ENCODE measurements around the gene SERINC2.

The SERINC2 gene

DNA sequence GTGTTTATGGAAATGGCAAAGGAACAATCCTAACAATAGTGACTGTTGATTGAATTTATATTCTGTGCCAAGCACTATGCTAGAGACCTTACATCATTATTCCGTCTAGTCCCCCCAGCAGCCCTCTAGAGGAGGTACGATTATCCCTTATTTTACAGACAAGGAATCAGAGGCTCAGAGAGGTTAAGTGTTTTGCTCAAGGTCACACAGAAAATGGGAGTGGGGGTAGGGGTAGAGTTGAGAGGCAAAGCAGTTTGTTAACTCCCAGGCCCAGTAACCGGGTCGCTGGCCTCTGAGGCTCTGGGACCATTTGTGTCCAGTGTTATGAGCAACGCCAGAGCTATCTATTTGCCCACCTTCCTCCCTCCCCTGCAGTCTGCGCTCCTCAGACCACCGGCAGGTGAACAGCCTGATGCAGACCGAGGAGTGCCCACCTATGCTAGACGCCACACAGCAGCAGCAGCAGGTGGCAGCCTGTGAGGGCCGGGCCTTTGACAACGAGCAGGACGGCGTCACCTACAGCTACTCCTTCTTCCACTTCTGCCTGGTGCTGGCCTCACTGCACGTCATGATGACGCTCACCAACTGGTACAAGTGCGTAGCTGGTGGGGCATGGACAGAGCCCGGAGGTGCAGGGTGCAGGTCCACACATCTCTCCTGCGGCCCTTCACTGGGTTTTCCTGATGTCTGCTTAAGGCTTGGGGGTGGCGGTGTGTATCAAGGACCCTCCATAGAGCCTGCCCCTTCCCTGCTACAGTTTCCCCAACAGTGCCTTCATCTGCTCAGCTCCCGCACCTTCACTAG, 19.8 kb downstream of the SERINC2 start:
- DNase-seq (ENCODE audit: low read depth in 1 of 2, low spot score in 1 of 2) = no peak

DNA sequence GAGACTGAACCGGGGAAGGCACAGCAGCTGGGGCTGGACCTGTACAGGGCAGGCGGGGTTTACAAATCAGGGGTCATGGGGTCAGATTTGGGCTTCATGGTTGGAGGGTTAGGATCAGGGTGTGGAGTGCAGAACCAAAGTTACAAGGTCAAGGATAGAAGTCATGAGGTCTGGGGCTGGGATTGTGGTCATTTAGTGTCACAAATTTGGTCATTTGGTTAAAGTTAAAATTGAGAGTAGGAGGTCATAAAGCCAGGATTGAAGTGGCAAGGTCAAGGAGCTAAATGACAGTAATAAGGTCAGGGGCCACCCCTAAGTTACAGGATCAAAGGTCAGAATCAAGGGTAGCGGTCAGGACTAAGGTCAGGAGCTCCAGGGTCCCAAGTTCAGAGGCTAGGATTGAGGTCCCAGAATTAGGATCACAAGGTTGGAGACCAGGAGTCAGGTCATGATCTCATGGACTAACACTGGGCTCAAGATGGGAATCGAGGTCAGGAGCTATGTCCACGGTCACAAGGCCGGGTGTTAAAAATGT, 20.4 kb downstream of the SERINC2 start:
- DNase-seq (ENCODE audit: low read depth in 1 of 2, low spot score in 1 of 2) = no peak

DNA sequence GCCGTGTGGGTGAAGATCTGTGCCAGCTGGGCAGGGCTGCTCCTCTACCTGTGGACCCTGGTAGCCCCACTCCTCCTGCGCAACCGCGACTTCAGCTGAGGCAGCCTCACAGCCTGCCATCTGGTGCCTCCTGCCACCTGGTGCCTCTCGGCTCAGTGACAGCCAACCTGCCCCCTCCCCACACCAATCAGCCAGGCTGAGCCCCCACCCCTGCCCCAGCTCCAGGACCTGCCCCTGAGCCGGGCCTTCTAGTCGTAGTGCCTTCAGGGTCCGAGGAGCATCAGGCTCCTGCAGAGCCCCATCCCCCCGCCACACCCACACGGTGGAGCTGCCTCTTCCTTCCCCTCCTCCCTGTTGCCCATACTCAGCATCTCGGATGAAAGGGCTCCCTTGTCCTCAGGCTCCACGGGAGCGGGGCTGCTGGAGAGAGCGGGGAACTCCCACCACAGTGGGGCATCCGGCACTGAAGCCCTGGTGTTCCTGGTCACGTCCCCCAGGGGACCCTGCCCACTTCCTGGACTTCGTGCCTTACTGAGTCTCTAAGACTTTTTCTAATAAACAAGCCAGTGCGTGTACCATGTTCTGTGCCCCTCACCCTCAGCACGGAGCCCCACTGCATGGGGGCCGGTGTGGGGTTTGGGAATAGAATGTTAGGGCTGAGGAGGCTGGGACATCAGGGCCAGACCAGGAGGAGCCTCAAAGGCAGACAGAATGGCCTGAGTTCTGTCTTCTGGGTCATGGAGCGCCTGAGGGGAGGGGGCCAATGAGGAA, 21.3 kb downstream of the SERINC2 start:
- DNase-seq (ENCODE audit: low read depth in 1 of 2, low spot score in 1 of 2) = no peak

DNA sequence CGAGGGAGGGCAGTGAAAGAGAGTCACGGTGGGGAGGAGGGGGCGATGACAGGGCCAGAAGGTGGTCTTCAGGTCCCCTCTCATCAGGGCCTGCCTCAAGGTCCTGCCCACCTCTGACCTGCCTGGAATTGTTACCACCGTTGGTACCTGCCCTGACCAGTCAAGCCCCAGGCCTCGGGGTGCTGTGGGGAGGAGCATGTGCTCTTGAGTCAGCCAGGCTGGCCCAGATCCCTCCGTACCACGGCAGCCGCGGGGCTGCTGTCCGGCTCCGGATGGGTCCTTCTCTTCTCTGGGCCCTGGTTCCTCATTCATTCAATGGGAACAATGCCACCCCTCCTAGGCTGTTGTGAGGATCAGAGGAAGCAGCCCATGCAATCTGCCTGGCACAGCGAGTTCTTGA, 22.0 kb downstream of the SERINC2 start:
- no peak for DNase-seq (ENCODE audit: low read depth in 1 of 2, low spot score in 1 of 2)

DNA sequence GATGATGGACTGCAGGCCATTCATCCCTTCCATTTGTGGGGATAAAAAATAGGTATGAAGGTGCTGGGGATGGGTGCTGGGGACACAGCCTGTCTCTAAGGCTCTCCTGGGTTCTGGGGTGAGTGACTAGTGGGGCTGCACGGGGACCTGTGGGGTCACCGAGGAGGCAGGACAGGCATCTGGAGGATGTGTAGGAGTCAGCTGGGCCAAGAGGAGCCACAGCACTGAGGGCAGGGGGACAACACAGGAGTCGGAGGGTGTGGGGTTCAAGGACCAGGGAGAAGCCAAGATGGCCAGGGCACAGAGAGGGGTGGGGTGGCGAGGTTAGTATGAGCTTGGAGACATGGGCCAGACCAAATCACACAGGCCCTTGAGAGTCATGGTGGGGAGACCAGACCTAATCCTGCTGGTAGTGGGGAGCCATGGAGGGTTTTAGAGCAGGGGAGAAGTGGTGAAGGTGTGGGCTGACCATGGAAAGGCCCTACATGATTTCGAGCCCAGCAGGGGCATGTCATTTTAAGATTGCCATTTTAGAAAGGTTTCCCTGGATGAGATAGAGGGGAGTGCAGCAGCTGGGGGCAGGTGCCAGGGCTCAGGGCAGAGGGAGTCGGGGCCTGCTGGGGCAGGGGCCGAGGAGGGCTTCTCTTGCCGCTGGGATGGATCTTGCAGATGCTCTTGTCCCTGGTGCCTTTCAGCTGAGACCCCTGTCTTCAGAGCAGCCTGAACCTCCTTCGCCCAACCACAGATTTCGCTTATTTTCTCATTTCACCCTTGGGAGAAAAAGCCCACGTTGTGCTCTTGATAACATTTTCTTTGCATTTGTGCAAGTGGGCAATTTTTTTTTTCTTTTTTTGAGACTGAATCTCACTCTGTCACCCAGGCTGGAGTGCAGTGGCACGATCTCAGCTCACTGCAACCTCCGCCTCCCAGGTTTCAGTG, 22.7 kb downstream of the SERINC2 start:
- no peak for DNase-seq (ENCODE audit: low read depth in 1 of 2, low spot score in 1 of 2)

DNA sequence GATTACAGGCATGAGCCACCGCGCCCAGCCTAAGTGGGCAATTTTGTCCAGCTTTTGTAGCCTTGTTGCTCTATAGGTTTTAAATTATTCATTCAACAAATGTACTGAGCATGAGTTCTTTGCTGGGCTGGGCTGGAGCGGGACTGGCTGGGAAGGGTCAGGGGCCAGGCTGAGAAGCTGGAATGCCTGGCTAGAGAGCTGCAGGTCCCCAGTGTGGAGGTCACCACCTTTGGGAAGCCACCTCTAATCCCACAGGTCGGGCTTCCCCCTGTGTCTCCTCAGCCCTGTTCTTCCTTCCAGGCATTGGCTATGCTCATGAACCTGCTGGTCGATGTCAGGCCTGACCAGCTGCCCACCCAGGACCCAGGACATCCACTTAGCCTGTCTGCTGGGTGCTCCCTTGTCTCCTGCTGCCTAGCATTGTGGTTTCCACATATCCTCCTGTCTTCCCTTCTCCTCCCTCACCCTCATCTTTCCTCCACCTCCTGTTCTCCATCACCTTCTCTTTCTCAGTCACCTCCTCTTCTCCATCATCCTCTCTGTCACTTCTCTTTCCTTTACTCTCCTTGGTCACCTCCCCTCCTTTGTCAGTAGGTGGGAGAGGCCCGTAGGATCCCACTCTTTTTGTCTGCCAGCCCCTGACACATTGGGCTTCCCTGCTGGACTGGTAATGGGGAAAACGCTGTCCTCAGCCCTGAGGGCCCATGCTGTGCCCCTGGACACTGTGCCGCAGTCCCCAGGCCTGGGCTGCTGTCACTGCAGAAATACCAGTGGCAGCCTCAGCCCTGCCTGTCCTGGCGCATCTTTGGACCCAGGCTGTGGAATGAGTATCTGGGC, 23.8 kb downstream of the SERINC2 start:
- no peak for DNase-seq (ENCODE audit: low read depth in 1 of 2, low spot score in 1 of 2)

DNA sequence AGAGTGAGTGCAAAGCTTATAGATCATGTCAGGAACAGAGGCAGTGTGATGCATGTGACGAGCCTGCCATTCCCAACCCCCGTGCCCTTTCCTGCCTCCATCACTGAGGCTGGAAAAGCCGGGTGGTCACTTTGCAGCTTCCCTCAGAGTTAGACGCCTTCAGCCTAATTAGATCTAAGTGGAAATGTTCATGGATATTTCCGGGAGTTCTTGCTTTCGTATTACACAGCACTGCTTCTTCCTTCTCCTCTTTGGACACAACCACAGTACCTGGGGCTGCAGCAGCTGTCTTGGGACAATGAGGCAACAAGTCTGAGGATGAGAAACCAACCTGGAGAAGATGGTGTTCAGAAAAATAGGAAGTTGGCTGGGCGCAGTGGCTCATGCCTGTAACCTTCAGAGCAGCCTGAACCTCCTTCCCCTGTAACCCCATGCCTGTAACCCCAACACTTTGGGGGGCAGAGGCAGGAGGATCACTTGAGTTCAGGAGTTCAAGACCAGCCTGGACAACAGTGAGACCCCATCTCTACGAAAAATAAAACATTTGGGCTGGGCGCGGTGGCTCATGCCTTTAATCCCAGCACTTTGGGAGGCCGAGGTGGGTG, 24.5 kb downstream of the SERINC2 start:
- DNase-seq (ENCODE audit: low read depth in 1 of 2, low spot score in 1 of 2) = no peak

DNA sequence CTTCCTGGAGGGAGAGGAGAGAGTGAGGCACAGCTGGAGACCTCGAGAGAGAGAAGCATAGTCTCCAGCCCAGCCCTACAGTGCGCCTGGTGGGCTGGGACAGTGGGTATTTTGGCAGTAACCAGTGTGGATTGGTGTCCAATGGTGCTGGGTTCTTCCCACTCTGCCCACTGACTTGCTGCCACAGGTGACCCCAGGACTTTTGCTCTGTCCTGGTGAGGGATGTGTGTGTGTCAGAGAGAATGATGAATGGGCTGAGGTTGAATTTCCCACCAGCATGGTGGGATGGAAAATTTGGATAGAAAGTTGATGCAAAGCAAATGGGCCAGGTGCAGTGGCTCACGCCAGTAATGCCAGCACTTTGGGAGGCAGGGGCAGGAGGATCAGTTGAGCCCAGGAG, 26.3 kb downstream of the SERINC2 start:
- no peak for DNase-seq (ENCODE audit: low read depth in 1 of 2, low spot score in 1 of 2)

DNA sequence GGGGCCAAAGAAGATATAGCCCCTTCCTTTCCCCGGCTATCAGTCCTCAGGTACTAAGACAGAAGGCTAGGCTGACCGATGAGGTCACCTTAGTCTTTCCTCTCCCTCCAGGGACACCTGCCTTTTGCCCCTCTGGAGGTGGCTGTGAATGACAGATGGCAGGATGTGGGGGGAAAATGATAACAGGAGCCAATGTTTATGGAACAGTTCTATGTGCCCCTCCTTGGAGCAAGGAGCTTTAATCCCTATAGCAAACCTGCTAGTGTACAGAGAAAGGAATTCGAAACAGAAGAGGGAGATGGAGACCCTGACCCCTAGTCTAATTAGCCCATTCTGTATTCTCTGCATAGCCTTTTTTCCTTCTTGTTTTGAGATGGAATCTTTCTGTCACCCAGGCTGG, 28.1 kb downstream of the SERINC2 start:
- DNase-seq (ENCODE audit: low read depth in 1 of 2, low spot score in 1 of 2) = no peak

DNA sequence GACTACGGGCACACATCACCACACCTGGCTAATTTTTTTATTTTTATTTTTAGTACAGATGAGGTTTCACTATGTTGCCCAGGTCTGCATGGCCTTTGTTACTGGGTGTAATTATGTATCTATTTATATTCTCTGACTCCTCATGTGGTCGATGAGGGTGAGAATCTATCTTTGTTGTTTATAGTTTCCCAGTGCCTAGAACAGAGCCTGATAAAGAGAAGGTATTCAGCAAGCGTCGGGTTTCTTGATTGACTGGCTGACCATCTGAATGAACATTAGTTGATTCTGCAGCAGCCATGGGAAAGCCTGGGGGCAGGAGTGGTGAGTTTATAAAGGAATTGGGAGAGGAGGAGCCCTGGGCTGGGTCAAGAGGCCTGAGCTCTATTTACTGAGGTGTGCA, 28.5 kb downstream of the SERINC2 start:
- no peak for DNase-seq (ENCODE audit: low read depth in 1 of 2, low spot score in 1 of 2)

DNA sequence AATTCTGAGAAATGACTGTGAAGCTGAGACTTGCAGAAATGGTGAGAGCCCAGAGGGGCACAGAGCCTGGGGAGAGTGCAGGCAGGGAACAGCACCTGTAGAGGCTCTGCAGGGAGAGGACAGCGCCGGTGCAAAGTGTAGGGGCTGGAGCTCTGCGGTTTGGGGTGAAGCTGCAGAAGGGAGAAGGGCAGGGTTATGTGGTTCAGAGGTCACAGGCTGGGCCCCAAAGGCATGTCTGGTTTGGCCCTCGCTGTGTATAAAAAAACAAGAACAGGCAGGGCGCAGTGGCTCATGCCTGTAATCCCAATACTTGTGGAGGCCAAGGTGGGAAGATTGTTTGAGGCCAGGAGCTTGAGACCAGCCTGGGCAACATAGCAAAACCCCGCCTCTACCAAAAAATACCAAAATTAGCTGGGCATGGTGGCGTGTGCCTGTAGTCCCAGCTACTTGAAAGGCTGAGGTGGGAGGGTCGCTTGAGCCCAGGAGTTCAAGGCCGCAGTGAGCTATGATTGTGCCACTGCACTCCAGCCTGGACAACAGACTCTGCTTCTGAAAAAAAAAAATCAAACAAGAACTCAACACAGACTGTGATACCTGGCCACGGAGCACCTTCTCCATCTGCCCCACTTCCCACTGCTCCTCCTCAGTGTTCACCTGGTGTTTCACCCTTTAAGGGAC, 29.1 kb downstream of the SERINC2 start:
- no peak for DNase-seq (ENCODE audit: low read depth in 1 of 2, low spot score in 1 of 2)

DNA sequence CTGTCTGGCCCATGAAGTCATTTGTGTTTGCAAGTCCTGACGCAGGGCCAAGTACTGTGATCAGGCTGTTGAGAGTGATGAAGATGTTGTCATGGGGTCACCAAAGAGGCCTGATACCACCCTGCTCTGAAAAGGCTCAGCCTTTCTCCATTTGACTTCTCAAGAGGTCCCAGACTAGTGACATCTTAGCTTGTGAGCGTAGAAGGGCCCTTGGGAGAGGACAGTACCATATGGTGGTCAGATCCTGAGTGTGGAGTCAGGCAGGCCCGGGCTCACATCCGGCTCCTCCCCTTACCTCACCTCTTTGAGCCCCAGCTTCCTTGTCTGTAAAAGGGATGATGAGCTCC, 29.6 kb downstream of the SERINC2 start:
- DNase-seq (ENCODE audit: low read depth in 1 of 2, low spot score in 1 of 2) = no peak

DNA sequence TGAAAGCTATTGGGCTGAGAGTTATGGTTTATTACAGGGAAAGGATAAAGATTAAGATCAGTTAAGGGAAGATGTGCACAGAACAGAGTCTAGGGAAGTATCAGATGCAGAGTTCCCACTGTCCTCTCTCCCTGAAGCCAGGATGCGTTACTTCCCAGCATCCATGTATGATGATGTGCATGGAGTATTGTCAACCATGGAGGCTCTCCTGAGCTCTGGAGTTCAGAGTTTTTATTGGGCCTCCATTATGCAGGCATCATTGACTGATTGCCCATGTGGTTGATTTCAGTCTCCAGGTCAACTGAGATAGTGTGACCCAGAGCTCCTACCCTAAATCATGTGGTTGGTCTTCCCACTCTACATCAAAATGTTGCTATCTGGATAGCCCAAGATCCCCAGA, 30.7 kb downstream of the SERINC2 start:
- no peak for DNase-seq (ENCODE audit: low read depth in 1 of 2, low spot score in 1 of 2)

DNA sequence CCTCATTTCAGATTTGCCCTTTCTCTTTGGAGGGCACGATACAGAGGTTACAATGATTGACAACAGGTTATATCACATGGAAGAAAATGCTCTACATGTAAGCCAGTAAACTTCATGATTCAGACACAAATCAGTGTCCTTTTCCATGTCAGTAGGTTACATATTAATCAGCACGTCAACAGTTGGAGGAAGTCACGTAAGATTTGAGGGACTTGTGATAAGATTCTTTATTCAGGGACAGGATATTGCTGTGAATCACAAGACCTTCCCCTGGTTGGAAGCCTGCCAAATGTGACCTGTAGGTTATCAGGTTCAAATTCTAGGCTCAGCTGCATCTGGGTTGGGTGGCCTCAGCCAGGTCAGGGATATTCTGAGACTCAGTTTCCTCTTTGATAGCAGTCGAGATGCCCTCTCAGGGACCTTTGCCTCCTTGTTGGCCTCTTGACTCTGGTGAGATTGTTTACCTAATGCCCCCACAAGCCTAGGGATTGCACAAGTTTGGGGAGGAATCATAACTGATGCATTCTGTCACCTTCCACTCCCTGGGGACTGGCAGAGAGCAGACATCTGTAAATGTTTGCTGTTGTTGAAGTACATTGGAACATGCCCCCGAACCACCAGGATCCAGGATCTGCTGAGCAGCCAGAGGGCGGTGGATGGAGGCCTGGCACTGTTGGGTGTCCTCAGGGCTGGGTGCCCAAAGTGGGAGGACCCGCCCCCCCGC, 31.9 kb downstream of the SERINC2 start:
- DNase-seq (ENCODE audit: low read depth in 1 of 2, low spot score in 1 of 2) = no peak

DNA sequence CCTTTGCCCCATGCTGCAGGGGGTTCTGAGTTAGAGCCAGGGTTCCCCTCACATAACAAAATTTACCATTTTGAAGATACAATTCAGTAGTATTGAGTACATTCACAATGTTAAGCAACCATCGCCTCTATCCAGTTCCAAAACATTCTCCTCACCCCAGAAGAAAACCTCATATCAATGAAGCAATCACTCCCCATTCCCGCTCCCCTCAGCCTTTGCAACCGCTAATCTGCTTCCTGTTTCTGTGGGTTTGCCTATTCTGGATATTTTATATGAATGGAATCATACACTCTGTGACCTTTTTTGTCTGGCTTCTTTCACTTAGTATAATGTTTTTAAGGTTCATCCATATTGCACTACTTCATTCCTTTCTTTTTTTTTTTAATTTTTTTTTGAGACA, 32.9 kb downstream of the SERINC2 start:
- DNase-seq (ENCODE audit: low read depth in 1 of 2, low spot score in 1 of 2) = no peak

DNA sequence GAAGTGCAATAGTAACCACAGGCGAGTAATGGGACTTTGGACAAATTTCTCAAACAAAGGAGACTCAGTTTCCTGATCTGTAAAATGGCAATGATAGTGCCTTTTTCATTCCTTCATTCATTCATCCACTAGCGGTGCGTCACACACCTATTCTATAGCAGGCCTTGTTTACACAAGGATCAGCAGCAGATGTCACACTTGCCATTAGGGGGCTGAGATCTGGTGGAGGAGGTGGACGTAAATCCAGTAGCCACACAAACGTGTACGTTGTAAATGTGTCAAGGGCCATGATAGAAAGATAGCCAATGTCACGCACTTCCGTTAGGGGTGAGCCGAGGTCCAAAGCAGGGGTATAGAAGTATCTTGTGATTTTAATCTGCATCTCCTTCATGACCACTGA, 34.2 kb downstream of the SERINC2 start:
- DNase-seq (ENCODE audit: low read depth in 1 of 2, low spot score in 1 of 2) = no peak

DNA sequence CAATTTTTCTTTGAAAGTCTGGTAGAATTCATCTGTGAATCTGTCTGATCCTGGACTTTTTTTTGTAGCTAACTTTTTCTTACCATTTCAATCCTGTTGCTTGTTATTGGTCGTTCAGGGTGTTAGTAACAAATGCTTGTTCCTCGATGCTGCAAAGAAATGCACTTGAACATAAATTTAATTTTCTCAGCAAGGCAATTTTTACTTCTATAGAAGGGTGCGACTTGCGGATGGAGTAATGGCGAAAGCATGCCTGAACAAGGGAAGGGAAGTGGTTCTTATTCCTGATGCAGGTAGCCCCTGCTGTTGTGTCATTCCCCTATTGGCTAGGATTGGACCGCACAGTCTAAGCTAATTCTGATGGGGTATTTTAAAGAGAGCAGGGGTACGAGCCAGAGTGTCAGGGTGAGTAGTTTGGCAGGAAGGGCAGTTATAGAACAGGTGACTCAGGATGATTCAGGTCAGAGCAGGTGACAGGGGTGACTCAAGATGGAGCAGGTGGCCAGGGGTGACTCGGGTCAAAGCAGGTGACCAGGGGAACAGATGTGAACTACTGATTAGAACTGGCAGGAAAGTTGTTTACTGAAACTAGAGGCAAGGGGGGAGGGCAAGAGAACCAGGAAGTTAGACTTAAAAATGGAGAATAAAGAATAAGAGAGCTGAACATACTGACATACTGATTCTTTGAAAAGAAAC, 40.5 kb downstream of the SERINC2 start:
- no peak for DNase-seq (ENCODE audit: low read depth in 1 of 2, low spot score in 1 of 2)

DNA sequence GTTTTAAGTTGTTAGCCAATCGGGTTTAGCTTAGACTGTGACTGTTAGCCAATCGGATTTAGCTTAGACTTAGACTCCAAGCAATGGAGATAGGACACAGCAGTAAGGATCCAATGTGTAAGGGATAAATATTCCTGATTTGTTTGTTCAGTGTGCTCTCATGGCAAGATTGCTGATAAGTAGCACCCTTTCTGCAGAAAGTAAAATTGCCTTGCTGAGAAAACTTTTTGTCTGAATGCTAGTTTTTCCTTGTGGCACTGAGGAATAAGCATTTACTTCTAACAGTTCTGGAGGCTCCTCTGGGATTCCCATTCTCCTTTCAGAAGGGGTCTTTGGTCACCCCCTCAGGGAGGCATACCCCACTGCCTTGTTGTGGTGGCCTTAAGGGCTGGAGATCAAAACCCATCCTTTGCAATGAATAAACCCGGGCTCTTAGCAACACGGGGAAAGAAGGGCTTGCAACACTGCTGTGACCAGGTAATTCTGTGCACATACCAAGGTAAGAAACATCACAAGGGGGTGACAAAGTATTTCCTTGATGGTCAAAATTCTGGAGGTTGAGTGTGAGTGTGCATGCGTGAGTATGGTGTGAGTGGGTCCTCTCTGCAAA, 45.4 kb downstream of the SERINC2 start:
- no peak for DNase-seq (ENCODE audit: low read depth in 1 of 2, low spot score in 1 of 2)
